RWPE1 (cell line): ENCODE data around the gene CBFA2T3.

Experiments
- CTCF ChIA-PET: fragments of 350-600 bp; sonication (Branson Sonifier 250); formaldehyde crosslinking; extraction: SDS; loops from one replicate; lab custom pipeline; 2021; lab: Yijun Ruan, JAX
- POLR2A ChIA-PET: fragments of 400-600 bp; formaldehyde crosslinking; extraction: SDS; loops from one replicate; lab custom pipeline; 2020; ENCODE audit warnings: antibody characterized with exemption; ENCODE audit not compliant: low non-redundant PET; lab: Yijun Ruan, JAX
- DNase-seq: peaks from one replicate; pipeline ENCODE4 v3.0.0; 2012; ENCODE audit warnings: low spot score
- H3K27ac ChIP-seq: fragments of 450-650 bp; 2 replicates; pipeline ENCODE4 v1.5.1; 2017
- CTCF ChIP-seq: fragments of 450-650 bp; conservative IDR thresholded peaks from 2 replicates; pipeline ENCODE4 v1.5.1; 2017; ENCODE audit warnings: low read depth, mild to moderate bottlenecking

The CBFA2T3 gene

GRCh38 chr16:89001117-89002027 is 24.4 kb upstream of the CBFA2T3 start:
- POLR2A ChIA-PET: no interaction called here
- no peak for DNase-seq
- no peak overlapping the region for H3K27ac ChIP-seq
- TF ChIP-seq CTCF: no peak
- CTCF ChIA-PET: interaction anchor here (0.6 kb wide), 1 partner anchor 361 kb away, joined by 3 read pairs; no protein-coding TSS in a partner anchor

GRCh38 chr16:89000207-89000959 is 23.4 kb upstream of the CBFA2T3 start:
- CTCF ChIA-PET: no interaction called here
- H3K27ac ChIP-seq: no peak overlapping the region
- POLR2A ChIA-PET: no interaction called here
- peak; percentile 20 for DNase-seq
- TF ChIP-seq CTCF: no peak

GRCh38 chr16:88999457-89000206 is 22.6 kb upstream of the CBFA2T3 start:
- H3K27ac ChIP-seq: no peak overlapping the region
- POLR2A ChIA-PET: no interaction called here
- CTCF ChIA-PET: no interaction called here
- TF ChIP-seq CTCF: no peak
- DNase-seq: no peak

GRCh38 chr16:88995746-88996535 is 18.9 kb upstream of the CBFA2T3 start:
- DNase-seq: no peak
- no peak for TF ChIP-seq CTCF
- ChIA-PET POLR2A (no interaction called here), CTCF (no interaction called here)
- no peak overlapping the region for H3K27ac ChIP-seq

- no peak for TF ChIP-seq CTCF
- no peak for DNase-seq
- H3K27ac ChIP-seq: no peak overlapping the region
- ChIA-PET POLR2A (no interaction called here), CTCF (no interaction called here)
Observed at GRCh38 chr16:88995194-88995593, 18.2 kb upstream of the CBFA2T3 start.
